ENCODE data around the gene NTM.
"Not testable (repeated sequence)": the region's sequence is repeated elsewhere in the genome, so short reads cannot be mapped to it uniquely, and the experiment has no call there.

The NTM gene

DNA sequence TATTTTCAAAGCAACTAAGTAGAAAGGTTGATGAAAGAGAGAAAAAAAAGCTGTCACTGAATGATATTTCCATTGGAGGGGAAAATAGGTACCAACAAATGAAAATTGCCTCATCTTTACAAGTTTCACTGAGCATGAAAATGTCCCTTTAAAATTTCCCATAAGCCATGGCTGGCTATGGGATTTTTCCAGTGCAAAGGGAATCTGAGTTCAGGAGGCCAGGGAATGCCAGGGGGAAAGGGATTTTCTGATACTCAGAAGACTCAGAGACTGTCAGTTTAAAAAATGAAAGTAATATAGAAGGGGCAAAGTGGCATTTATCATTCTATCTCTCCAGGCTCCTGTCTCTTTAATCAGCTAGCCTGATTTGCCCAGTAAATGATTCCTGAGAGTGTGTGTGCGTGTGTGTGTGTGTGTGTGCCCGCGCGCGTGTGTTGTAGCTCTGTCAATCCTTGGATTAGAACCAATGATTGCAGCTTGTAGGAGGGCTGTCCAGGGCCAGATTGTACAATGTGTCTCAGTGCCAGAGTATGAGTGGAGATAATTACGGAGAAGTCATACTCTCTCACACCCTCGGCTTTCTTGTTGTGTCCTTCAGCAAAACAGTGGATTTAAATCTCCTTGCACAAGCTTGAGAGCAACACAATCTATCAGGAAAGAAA is at the start of gene NTM:
TSS of gene NTM (plus strand) at position 526 of the 662 bp plus-strand sequence.
- no peak for DNase-seq

DNA sequence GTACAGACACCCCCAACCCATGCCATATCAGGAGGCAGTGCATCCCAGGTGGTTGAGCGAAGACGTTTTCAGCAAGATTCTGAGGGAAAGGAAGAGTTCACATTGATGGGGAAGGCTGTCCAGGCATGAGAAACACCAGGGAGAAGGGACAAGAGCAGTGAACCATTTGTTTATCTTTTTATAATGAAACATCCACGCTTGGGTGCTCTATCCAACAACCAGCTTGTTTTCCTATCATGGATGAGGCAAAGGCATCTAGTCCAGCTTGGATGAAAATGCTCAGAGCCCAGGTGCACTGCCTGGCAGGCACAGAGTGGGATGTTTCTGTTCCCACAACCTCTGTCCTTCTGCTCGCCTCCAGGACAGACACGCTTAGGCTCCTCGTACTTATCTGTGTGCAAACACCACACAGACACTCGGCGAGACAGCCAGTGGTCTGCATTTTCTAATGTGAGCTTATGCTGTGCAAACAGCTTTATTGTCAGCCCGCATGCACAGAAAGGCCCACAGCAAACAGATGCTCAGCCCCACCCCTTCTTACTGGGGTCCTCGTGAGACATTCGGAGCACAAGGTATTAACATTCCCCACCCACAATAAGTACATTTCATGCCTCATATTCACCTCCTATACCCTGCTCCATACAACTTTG is 45.4 kb upstream of the NTM start:
- no peak for DNase-seq

DNA sequence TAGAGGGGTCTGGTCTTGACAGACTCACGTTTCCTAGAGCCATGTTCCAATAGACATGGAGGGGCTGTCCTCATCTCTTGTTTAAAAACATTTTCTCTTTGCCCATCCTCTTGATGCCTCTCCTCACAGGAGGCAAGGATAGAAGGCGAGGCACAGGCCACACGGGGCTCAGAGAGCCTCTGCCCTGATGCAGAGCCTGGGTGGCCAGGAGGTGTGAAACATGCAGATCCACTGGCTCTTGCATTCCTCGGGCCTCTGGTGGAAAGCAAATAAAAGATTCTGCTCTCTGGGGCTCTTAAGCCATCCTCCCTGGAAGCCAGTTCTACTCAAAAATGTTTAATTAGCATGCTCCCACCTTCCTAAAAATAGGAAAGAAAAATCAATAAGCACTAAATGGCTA is 43.6 kb upstream of the NTM start:
- DNase-seq = no peak

DNA sequence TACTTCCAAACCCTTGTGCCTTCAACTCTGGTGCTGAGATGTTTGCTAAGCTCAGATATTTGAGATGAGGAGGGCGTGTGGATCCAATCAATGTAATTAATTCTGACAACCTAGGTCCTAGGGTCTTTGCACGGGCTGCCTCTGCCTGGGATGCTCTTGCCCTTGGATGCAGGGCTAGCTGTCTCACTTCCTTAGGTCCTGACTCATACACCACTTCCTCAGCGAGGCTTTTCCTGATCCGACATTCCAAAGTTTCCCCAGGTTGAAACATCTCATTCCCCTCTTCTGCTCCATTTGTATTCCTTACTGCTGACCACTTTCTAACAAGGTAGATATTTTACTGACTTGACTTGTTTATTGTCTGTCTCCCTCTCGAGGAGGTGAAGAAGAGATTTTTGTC is 43.0 kb upstream of the NTM start:
- no peak for DNase-seq

DNA sequence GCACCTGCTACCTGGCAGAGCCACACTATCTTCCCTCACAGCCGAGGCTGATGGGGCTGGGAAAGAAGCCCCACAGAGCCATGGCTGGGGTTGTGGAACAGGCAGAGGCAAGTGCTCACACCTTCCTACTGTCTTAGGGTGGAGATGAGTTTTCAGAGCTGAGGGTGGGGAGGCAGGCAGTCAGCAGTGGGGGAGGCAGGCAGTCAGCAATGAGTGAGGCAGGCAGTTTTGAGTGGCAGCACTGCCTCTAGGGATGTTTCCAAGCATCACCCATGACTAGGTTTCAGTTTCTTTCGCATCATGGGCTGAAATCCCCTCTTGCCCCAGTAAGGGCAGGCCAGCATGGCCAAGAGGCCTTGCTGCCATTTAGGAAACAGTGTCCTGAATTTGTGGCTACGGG is 41.6 kb upstream of the NTM start:
- DNase-seq = no peak

DNA sequence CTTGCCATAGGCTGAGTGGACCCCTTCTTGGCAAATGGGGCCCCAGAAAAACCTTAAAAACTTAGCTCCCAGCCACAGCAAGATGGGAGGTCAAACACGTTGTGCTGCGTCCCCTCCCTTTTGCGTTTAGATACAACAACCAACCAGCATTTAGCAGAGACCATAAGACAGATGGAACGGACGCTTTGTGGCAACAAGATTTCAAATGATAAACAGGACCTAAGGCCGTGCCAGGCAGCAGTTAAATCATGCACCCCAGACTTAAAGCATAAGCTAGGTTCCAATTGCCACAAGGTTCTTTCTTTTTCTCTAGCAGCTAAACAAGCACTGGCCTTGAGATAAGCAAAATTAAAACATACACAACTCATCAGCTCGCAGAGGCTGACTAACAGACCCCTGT is 39.4 kb upstream of the NTM start:
- no peak for DNase-seq

DNA sequence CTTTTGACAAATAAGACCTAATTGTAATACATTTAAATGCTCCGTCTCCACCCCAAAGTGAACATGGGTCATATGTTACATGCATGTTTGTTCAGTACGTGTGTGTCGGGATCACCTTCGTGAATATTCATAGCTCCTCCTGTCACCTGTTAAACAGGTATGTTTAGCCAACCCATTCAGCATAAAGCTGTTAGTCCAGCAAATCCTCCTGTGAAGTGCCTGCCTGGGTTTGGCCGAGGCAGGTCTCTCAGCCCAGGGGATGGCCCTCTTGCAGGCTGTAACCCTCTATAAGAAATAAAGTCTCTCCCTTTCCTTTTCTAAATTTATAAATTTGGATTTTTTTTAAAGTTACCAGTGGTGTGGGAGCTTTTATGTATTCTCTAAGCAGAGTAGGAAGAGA is 38.9 kb upstream of the NTM start:
- DNase-seq = no peak

DNA sequence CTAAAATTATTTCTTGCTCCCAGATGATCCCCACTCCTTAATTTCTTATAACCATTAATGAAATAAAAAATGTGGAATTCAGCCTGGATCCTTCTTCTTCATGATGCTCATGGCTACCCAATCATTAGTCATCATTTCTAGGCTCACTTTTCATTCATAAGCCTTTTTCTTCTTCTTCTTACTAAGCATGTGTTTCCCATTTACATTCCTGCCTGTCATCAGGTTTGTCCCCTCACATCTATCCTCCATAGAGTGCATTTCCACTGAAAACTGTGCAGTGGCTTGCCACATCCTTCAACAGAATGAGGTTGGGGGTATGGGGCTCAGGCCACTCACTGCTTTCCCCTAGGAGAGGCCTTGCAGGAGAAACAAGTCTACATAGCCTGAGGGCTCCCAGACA is 35.8 kb upstream of the NTM start:
- DNase-seq = no peak

DNA sequence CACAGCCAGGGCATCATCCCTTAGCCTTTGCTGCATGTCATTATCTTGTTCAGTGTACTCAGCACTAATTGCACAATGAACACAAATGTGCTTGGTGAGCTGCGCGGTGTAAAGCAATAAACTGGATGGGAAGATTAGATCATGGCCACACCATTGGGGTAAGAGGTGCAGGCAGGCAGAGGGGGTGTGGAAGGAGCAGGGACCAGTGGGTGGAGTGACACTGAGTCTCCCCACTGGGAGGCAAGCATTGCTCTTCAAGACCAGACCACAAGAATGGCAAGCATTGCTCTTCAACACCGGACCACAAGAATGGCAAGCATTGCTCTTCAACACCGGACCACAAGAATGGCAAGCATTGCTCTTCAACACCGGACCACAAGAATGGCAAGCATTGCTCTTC is 28.5 kb upstream of the NTM start:
- DNase-seq = not testable (repeated sequence)

DNA sequence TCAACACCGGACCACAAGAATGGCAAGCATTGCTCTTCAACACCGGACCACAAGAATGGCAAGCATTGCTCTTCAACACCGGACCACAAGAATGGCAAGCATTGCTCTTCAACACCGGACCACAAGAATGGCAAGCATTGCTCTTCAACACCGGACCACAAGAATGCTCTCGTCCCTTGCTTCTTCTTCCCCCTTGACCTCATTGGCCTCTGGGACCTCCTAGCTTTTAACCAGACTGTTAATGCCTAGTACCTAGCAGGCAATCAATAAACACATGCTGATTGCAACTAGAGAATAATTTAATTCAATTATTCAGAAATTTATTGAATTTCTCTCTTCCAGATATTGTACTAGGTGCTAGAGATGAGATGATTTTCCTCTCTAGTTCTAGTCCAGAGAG is 28.0 kb upstream of the NTM start:
- DNase-seq = not testable (repeated sequence)

DNA sequence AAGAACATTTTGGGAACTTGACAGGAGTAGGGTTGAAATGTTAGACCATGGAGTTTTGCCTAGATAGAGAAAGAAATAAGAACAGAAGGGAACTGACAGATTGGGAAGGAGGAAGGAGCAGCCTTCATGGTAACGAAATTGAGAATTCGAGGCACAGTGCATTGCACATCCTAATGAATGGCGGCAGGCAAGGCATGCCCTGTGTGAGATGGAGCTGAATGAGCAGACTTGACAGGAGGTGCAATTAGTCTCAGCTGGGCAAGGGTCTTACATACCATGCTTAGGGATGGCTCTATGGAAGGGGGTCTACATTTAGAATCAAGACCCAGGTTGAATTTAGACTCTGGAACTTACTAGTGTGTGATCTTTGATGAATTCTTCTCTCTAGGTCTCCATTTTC is 25.0 kb upstream of the NTM start:
- DNase-seq = no peak

DNA sequence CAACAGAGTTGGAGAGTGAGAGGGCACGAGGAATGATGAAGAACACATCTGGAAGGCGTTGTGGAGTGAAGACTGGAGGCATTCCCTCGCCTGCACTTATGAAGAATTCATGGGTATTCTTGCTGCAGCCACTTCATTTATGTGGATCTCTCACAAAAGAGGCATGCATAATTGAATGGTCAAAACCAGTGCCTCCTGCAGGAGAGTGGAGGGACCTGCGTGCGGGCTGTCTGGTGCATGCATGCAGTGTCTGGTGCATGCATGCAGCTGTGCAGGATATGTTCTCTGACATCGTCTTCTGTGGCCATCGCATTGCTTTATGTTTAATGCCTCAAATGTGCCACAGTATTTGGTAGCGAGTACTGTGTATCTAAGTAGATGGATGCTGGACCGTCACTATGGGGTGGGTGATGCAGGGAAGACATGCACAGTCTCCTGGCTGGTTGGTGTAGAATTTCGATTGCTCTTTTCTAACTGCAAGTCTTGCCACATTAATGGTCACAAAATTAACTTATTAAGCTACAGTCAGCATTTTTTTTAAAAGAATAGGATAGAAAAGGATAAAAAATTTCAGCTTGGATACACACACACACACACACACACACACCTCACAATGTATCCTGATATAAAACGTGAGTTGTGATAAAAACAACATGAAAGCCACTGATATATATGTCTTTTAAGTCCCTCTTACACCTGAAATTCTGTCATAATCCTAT is 20.9 kb upstream of the NTM start:
- no peak for DNase-seq

DNA sequence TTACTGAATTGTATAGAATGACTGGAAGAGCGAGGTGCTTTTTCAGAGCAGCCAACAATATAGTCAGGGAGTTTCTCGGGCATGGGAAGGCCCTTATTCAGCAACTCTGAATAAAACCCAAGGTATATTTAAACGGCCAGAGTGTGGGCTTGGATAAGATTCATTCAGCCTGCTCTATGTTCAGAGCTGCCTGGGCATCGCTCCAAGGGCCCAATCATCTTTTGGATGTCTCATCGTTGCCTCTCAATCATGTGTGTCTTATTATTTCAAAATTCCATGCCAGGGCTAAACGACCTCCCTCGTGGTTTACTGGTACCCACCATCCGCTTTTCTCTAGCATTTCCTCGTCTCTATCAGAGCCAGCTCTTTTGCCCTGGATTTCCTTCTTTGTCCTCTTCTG is 19.5 kb upstream of the NTM start:
- DNase-seq = no peak

DNA sequence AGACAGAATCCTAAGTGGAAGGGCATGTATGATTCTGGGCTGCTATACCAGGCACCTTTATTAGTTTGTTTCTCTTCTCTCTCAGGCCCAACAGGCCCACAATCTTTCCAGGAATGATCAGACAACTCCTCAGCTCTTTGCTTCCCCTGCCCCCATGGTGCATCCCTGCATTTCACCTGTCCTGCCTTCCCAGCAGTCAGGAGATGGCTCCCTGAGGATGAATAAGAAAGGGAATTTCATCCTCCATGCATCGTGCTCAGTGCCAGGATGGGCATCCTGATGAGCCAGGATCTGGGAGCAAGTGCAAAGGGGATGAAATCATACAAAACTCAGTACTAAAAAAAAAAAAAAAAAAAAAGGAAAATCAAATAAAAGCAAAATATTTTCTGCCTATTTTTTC is 18.6 kb upstream of the NTM start:
- no peak for DNase-seq

DNA sequence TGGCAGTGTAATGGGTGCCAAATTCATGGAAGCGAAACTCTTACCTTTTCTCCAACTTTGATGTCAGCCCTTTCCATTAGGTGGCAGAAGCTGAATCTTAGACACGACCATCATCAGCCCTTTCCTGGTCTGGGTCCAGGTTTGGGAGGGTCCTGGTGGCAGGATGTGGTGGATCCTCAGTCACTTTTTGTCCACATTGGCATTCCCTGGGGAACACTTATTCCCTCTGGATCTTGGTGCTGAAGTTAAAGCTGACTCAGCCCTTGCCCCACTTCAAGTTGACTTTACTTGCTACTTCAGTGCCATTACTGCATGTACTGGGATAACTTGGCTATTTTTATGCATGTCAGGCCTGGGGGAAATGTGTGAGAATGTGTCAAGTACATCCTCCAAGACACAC is 16.6 kb upstream of the NTM start:
- DNase-seq = no peak

DNA sequence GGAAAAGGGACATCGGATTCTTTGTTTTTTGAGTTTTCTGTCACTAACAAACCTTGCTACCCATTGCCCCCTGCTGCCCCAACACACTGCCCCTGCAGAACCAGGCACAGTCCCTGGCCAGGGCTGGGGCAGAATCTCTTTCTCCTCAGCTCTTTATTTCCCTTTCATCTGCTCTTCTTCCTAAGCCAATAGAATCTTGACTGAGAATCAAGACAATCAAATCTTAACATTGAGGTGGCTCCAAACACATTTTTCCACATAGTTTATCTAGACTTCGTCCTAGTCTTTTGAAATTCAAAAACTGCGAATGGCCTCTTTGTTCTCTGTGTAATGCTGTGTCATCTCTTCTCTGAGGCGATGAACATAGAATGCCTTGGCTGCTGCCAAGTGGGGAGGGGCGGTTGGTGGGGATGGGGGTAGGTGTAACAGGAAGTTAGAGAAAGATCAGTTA is 16.1 kb upstream of the NTM start:
- no peak for DNase-seq

DNA sequence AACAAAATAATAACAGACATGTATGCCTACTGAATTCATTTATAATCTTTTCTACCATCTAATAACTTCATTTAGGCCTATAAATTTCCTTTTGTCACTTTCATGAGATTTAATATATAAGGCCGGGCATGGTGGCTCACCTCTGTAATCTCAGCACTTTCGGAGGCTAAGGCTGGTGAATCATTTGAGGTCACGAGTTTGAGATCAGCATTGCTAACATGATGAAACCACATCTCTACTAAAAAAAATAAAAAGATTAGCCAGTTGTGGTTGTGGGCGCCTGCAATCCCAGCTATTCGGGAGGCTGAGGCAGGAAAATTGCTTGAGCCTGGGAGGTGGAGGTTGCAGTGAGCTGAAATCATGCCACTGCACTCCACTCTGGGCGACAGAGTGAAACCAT is 14.2 kb upstream of the NTM start:
- no peak for DNase-seq

DNA sequence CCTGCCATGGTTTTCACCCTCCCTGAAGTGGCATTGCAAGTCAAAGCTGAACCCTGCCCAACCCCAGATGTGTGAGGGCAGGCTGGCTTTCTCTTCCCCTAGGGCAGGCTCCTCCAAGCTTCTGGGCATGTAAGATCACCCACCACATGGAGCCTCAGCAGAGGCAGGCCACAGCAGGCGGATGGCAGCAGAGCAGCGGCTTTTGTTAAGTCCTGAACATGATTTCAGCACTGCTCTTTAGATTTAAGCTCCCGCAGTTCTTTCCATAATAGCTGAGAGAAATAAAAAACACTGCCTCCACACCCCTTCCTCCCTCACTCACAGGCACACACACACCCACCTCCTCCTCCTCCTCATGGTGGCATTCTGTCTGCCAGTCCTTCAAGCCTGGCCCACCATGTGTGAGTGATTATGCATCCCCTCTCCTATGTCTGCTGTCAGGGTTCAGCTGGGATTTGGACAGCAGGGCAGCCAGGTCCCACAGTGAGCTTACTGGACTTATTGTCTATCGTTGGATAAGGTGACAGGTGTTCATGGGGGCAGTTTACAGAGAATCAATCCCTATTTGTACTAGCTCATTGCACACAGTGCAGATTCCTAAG is 5.0 kb upstream of the NTM start:
- DNase-seq = no peak

DNA sequence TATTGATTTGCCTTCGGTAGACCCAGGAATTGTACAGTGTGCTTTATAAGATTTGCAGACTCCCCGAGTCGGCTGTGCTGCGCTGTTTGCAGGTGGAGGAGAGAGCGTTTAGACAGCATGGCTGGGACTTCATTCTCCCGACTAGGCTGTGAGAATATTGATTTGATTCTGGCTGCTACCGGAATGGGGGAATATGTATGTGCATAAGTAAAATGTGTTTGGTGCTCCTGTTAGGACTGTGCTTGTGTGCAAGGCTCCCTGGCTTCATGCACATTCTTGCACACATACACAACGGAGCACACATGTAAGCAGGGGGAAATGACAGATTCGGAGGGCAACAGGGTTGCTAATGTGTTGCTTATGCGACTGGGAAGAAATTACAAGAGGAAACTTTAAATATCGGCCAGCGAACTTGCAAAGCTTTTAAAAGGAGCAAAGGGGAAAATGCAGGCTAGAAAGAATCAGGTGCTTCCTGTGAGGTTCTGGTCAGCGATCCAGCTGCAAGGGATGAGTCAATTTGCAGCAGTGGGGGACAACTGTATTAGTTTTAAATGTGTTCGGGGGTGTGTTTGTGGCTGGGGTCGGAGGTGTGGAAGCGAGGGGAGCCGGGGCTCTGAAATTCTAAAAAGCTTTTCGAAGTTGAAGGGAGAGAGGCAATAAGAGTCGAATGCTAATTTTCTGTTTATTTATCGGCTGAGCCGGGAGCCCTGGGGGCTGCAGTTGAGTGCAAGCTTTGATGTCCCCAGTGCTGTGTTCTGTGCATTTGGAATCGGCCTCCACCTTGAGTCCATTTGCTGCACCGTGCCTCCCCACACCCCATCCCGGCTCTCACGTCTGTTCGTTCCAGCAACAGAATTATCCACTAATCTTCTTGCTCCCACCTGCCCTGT is 731 bp downstream of the NTM start:
- DNase-seq = no peak

DNA sequence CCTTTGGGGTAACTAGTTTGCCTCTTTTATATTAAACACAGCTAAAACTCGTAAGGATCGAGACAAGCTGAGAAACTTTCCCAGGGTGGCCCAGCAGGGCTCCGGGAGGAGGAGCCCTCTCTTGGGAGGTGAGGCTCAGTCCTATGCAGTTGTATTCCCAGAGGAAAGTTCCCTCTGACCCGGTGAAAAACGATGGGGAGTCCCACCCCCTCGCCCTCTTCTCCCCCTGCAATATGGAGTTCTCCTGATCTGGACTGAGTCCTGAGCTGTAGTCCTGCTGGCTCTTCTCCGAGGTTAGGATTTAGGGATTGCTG is 1.3 kb downstream of the NTM start:
- no peak for DNase-seq

DNA sequence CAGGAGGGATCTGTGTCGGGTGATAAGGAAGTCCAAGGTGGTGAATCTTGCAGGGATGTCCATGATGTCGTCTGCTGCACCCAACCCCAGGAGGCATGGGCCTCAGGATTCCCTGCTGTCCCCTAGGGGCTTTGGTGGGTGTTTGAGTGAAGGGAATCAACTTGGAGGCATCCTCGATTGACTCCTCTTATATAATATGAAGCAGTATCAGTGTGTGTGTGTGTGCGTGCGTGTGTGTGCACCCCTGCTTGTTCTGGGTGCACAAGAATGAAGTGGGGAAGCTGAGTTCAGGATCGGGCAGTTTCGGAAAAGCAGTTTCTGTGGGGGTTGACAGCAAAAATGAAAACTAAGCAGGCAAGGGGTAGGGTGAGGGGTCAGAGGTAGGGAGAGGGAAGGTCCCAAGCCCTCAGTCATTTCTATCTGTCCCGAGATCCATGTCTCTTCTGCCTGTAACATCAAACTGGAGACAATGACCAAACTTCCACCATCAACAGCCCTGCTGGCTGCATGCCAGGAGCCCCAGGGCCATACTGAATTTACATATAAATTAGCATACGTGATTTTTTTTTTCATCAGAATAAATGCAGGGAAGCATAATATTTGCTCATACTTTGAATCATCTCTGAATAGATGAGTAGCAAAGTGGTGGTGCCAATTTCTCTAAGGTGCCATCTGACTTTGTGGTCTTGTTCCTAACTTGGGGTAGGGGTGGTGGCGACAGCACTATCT is 2.0 kb downstream of the NTM start:
- DNase-seq = no peak

DNA sequence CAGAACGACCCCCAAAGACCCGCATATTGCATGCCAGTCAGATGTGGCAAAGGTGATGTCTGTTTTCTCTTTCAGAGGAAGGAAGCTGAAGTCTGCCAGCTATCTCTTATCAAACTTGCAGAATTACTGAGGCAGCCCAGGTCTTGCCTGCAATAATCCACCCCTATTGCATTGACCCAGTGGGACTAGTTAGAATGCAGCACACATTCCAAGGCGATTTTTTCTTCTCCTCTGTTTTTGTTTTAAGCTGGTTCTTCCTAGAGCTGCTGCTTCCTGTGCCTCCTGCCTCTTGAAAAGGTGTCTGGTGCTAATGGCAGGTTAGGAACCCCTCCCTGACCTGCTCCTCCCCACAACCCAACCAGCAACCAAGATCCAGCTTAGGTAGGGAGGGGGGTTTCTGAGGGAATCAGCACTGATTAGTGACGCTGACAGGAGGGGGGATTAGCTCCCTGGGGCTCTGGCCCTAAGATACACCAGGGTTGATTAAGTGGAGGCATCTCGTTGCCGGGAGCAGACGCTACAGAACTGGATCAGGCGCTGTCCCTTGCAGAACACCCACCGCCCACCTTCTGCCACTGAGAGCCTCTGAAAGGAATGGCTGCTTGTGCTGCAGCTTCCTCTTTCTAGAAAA is 2.8 kb downstream of the NTM start:
- no peak for DNase-seq
